Omental fat pad (tissue), 4 donors: ENCODE data around the gene SYCP2. TPM values are rescaled to one million over a fixed set of nuclear protein-coding genes. Genes with fewer than 3 reads are reported as not detected.

Experiments
- ATAC-seq: fragments of 150-250 bp; one replicate; pipeline ENCODE4 v1.9.1; 2016; ENCODE audit warnings: mild to moderate bottlenecking, moderate library complexity; ENCODE audit not compliant: low FRiP score
- DNase-seq: peaks from one replicate; pipeline ENCODE4 v3.0.0-alpha.2; 2019; ENCODE audit warnings: low spot score
- total RNA-seq, 4 donors: library from RNA; depleted of rRNA; stranded (reverse); fragments of >200 nt; gene quantifications; one replicate each; pipeline ENCODE4 v1.1.0, GENCODE V29; 2016
- TF ChIP-seq, protein P1 (sequence below), 3 donors: fragments of 450-650 bp; IDR thresholded peaks; one replicate each; pipeline ENCODE4 v1.5.1; 2016 to 2017; ENCODE audit warnings: antibody characterized with exemption in 3 of 3, mild to moderate bottlenecking in 3 of 3, moderate library complexity in 2 of 3

Gene SYCP2
- total RNA-seq, 4 donors from 2014 or later: 1.8 to 8.8 (median 2.9) TPM

DNA sequence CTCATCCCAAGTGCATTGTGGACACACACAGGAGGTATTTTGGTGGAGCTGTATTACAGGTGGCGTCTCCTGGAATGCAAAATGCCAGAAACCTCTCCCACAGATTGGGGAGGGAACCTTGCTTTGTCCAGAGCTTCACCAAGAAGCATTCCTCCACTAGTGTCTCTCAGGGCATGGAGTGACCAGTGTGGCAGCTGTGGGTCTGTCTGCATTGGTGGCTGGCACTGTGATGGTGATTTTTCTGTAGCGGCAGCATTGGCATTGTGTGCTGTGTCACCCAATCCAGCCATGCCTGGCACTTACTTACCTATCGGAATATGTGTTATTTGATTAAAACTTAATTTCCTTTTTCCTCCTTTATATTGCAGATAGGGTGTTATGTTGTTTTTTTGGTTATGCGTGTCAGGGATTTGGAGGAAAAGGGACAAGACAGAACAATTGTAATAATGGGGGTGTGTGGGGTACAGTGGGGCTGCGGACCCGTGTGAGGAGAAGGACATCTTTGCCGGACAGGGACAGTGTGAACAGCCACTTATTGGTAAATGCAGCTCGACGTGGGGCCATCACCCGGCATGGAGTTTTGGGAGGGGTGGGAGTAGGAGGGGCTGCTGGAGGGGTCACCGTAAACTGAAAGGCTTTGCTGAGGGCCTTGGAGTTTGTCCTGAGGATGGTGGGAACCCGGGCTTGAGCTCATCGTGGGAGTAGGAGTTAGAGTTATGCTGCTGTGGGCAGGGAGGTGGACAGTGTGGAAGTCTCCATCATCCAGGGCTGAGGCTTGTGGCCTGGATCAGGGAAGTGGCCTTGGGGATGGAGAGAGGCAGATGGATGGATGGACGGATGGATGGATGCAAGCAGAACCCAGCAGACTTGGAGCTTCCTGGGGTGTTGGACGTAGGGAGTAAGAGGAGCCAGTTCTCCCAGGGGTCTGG is 105.0 kb downstream of the SYCP2 start:
- no peak for ATAC-seq
- DNase-seq: no peak
- TF ChIP-seq, protein P1, sequence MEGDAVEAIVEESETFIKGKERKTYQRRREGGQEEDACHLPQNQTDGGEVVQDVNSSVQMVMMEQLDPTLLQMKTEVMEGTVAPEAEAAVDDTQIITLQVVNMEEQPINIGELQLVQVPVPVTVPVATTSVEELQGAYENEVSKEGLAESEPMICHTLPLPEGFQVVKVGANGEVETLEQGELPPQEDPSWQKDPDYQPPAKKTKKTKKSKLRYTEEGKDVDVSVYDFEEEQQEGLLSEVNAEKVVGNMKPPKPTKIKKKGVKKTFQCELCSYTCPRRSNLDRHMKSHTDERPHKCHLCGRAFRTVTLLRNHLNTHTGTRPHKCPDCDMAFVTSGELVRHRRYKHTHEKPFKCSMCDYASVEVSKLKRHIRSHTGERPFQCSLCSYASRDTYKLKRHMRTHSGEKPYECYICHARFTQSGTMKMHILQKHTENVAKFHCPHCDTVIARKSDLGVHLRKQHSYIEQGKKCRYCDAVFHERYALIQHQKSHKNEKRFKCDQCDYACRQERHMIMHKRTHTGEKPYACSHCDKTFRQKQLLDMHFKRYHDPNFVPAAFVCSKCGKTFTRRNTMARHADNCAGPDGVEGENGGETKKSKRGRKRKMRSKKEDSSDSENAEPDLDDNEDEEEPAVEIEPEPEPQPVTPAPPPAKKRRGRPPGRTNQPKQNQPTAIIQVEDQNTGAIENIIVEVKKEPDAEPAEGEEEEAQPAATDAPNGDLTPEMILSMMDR (IDR thresholded peaks at IDR 0.05): no peak

DNA sequence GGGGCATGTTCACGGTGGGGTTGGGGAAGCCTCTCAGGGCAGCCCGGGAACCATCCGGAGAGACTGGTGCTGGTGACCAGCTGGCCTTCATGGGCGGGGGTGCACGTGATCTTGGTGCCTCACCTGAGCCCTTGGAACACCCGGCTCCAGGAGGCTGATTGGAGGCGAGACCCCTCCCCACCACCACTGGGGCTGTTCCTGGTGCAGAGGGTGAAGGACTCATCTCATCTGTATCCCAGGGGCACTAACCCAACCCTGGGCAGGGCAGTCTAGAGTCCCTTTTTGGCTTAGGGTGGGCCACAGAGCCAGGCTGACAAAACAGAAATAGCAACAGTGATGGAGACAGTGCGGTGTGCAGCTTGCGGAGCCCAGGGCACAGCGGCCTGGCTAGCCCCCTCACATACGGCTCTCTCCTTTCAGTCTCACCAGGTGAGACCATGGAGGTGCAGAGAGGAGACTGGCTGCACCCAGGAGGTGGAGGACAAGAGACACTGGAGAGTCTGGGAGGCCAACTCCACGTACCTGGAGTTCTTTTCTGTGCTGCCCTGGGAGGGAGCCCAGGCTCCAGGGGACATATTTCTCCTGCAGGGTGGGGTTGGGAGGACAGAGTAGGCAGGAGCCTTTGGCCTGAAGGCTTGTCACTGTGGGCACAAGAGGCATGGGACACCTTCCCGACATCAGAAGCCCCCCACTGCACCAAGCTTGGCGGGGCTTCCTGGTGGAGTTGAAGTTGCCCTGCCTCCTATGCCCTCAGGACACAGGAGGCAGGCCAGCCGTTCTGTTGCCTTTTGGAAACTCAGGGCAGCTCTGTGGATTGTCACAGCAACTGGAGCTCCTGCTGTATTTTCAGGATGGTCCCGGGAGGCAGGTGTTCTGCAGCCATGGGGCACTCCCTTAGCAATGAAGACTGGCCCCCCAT is 106.0 kb downstream of the SYCP2 start:
- TF ChIP-seq, protein P1 (IDR thresholded peaks at IDR 0.05): no peak
- ATAC-seq (no peak), DNase-seq (no peak)

DNA sequence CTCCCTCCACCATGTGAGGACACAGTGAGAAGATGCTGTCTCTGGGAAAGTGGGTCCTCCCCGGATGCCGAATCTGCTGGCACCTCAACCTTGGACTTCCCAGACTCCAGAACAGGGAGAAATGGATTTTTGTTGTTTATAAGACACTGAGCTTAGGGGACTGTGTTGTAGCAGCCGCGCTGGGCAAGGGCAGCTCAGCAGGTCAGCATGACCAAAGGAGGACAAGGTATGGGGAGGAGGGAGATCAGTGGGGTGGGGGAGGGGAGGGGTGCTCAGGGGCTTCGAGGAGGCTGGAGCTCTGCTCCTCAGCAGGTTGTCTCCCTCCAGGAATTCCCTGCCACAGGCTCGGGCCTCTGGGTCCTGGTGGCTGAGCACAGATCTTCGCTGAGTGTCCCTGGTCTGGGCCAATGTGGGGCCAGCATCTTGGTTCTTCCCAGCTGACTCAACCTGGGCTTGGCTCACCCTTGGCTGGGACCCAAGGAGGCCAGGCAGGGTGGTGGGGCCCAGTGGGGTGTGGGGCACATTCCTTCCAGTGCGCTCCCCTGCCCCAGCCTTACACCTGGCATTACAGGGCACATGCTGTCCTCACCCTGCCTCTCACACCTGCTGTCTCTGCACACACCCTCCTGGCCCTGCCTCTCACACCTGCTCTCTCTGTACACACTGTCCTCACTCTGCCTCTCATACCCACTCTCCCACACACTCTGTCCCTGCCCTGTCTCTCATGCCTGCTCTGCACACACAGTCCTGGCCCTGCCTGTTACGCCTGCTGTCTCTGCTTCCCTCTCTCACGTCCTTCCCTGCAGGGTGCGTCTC is 107.3 kb downstream of the SYCP2 start:
- TF ChIP-seq, protein P1 (IDR thresholded peaks at IDR 0.05): no peak
- ATAC-seq (no peak), DNase-seq (no peak)

DNA sequence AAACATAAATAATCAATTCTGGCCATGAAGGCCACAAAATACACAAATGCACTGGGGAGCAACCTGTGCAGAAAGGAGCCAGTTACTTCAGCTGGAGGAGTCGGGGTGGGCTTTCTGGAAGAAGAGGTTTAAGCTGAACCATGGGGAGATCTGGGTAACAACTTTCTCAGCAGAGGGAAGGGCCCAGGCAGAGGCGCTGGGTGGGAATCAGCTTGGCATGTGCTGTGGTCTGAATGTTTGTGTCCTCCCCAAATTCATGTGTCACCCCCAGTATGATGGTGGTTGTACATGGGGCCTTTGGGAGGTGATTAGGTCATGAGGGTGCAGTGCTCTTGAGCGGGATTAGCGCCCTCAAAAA is 107.9 kb downstream of the SYCP2 start:
- ATAC-seq: no peak

DNA sequence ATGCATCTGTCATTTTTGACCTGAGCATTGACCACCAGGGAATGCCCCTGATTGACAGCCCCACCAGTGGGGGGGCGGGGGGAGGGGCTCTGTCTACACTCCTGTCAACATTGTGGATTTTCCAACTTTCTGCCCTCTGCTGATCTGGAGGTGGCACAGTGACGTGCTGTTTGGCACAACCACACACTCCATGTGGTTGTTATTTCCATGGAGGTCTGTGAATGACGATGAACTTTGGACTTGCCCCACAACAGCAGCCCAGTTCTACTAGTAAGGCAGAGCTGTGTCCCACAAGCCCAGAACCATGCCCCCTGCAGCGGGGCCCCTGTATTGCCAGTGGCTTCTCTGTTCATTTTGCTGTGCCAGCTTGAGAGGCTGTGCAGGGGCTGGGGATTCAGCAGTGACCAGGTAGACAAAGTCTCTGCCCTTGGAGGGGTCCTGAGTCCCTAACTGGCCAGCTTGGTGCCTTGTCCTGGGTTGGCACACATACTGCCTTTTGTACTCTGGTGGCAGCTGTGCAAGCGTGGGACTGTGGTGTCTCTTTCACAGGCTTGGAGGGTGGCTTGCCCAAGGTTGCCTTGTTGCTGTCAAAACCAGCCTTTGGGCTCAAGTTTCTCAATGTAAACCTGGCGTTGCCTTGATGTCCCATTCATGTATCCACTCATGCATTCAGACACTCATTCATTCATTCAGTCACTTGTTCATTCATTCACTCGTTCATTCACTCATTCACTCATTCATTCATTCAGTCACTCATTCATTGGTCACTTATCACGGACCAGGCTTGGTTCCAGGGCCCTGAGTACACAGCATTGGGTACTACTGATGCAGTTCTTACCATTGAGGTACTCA is 108.5 kb downstream of the SYCP2 start:
- ATAC-seq: no peak
- DNase-seq: no peak

More for the DNA sequence above, 107.9 kb downstream of the SYCP2 start:
- TF ChIP-seq, protein P1 (IDR thresholded peaks at IDR 0.05): no peak
- DNase-seq: no peak

More for the DNA sequence above, 108.5 kb downstream of the SYCP2 start:
- TF ChIP-seq, protein P1 (IDR thresholded peaks at IDR 0.05): no peak
